ENCODE results near the gene NWD2. TPM values are rescaled to one million over a fixed set of nuclear protein-coding genes. Genes with fewer than 3 reads are reported as not detected.
"Not testable (repeated sequence)": the region's sequence is repeated elsewhere in the genome, so short reads cannot be mapped to it uniquely, and the experiment has no call there.

Gene NWD2
- total and polyA plus RNA-seq, 2 donors (not counting 1 experiment from before 2014, with no cell fraction given), result not detected

DNA sequence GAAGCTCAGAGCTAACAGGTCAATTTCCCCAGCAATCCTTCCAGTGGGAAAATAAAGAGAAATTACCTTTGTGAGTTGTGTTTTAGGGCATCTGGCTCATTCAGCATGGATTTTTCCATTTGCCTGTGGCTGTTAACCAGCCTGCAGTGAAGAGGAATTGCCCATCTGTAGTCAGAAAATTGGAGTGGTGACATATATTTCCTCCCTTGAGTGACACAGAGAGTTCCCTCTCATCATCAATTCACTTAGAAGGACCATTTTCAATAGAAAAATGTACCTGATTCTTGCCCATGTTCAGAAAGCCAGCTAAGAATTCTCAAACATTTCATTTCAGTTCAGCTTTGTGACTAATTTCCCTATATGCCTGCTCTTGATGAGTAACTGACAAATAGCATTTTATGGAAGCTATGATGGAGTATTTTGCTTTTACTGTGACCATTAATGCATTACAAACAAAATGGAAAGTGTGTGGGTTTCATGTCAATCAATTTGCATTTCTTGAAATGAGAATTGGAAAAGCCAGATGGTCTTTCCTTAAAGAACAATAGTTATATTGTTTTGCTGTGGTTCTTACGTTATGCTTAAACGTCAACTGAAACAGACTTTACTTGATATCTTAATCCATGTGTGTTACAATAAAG is 155.8 kb downstream of the NWD2 start:
- H2AFZ ChIP-seq (ENCODE audit: low read length), result no peak overlapping the region
- H3K27ac ChIP-seq (ENCODE audit: insufficient read depth, low read length), result no peak overlapping the region
- no peaks in the 10 kb centered on the region for H3K79me2 ChIP-seq (ENCODE audit: control insufficient read depth, insufficient read depth, low read length)
- TF ChIP-seq, protein P1, sequence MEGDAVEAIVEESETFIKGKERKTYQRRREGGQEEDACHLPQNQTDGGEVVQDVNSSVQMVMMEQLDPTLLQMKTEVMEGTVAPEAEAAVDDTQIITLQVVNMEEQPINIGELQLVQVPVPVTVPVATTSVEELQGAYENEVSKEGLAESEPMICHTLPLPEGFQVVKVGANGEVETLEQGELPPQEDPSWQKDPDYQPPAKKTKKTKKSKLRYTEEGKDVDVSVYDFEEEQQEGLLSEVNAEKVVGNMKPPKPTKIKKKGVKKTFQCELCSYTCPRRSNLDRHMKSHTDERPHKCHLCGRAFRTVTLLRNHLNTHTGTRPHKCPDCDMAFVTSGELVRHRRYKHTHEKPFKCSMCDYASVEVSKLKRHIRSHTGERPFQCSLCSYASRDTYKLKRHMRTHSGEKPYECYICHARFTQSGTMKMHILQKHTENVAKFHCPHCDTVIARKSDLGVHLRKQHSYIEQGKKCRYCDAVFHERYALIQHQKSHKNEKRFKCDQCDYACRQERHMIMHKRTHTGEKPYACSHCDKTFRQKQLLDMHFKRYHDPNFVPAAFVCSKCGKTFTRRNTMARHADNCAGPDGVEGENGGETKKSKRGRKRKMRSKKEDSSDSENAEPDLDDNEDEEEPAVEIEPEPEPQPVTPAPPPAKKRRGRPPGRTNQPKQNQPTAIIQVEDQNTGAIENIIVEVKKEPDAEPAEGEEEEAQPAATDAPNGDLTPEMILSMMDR (conservative IDR thresholded peaks at IDR 0.05 in 1 of 2, IDR thresholded peaks at IDR 0.05 in 1 of 2; ENCODE audit: low read depth in 1 of 2, low read length in 2 of 2), result no peak
- no peak for TF ChIP-seq EZH2 (IDR thresholded peaks at IDR 0.05; ENCODE audit: low read length, missing control alignments)
- no peak overlapping the region for H3K4me2 ChIP-seq (ENCODE audit: extremely low read depth, insufficient read depth, low read length)
- H3K27me3 ChIP-seq (ENCODE audit: control insufficient read depth, insufficient read depth, low read length), result no peaks in the 10 kb centered on the region
- no peak overlapping the region for H3K4me3 ChIP-seq (replicated peaks in 1 of 4; ENCODE audit: control extremely low read depth in 1 of 4, insufficient read depth in 1 of 4, low read depth in 3 of 4, low read length in 4 of 4)
- no peaks in the 10 kb centered on the region for H3K36me3 ChIP-seq (ENCODE audit: control insufficient read depth, insufficient read depth, low read length)
- H3K4me1 ChIP-seq (ENCODE audit: control insufficient read depth, extremely low read depth, insufficient read depth, low read length), result no peaks in the 10 kb centered on the region
- no peaks in the 10 kb centered on the region for H3K9me3 ChIP-seq (ENCODE audit: control insufficient read depth, insufficient read depth, low read depth, low read length)
- H4K20me1 ChIP-seq (ENCODE audit: control insufficient read depth, extremely low read depth, insufficient read depth, low read length), result no peaks in the 10 kb centered on the region
- no peak for DNase-seq (ENCODE audit: low read depth in 2 of 2)
- no peak overlapping the region for H3K9ac ChIP-seq (ENCODE audit: insufficient read depth, low read length)

DNA sequence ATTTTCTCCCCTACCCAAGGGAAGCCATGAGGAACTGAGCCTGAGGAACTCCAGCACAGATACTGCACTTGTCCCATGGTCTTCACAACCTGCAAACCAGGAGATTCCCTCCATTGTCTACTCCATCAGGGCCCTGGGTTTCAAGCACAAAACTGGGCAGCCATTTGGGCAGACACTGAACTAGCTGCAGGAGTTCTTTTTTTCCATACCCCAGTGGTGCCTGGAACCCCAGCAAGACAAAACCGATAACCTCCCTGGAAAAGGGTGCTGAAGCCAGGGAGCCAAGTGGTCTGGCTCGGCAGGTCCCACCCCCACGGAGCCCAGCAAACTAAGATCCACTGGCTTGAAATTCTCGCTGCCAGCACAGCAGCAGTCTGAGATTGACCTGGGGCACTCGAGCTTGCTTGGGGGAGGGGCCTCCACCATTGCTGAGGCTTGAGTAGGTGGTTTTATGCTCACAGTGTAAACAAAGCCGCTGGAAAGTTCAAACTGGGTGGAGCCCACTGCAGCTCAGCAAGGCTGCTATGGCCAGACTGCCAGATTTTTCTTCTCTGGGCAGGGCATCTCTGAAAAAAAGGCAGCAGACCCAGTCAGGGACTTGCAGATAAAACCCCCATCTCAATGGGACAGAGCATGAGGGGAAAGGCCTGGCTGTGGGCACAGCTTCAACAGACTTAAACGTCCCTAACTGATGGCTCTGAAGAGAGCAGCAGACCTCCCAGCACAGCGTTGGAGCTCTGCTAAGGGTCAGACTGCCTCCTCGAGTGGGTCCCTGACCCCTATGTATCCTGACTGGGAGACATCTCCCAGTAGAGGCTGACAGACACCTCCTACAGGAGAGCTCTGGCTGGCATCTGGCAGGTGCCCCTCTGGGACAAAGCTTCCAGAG is 163.6 kb downstream of the NWD2 start:
- not testable (repeated sequence) for H3K27me3 ChIP-seq (ENCODE audit: control insufficient read depth, insufficient read depth, low read length); H3K9me3 ChIP-seq (ENCODE audit: control insufficient read depth, insufficient read depth, low read depth, low read length); H3K4me1 ChIP-seq (ENCODE audit: control insufficient read depth, extremely low read depth, insufficient read depth, low read length); H3K36me3 ChIP-seq (ENCODE audit: control insufficient read depth, insufficient read depth, low read length); H3K4me2 ChIP-seq (ENCODE audit: extremely low read depth, insufficient read depth, low read length); H3K9ac ChIP-seq (ENCODE audit: insufficient read depth, low read length); H4K20me1 ChIP-seq (ENCODE audit: control insufficient read depth, extremely low read depth, insufficient read depth, low read length); H3K27ac ChIP-seq (ENCODE audit: insufficient read depth, low read length); H3K4me3 ChIP-seq (replicated peaks in 1 of 4; ENCODE audit: control extremely low read depth in 1 of 4, insufficient read depth in 1 of 4, low read depth in 3 of 4, low read length in 4 of 4); H2AFZ ChIP-seq (ENCODE audit: low read length); H3K79me2 ChIP-seq (ENCODE audit: control insufficient read depth, insufficient read depth, low read length); DNase-seq (ENCODE audit: low read depth in 2 of 2)

DNA sequence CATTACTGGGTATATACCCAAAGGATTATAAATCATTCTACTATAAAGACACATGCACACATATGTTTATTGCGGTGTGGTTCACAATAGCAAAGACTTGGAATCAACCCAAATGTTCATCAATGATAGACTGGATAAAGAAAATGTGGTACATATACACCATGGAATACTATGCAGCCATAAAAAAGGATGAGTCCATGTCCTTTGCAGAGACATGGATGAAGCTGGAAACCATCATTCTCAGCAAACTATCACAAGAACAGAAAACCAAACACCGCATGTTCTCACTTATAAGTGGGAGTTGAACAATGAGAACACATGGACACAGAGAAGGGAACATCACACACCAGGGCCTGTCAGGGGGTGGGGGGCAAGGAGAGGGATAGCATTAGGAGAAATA is 169.1 kb downstream of the NWD2 start:
- not testable (repeated sequence) for H3K36me3 ChIP-seq (ENCODE audit: control insufficient read depth, insufficient read depth, low read length); H3K79me2 ChIP-seq (ENCODE audit: control insufficient read depth, insufficient read depth, low read length); H3K9me3 ChIP-seq (ENCODE audit: control insufficient read depth, insufficient read depth, low read depth, low read length); H3K9ac ChIP-seq (ENCODE audit: insufficient read depth, low read length); H3K27me3 ChIP-seq (ENCODE audit: control insufficient read depth, insufficient read depth, low read length); H3K4me1 ChIP-seq (ENCODE audit: control insufficient read depth, extremely low read depth, insufficient read depth, low read length); H2AFZ ChIP-seq (ENCODE audit: low read length); H3K4me3 ChIP-seq (replicated peaks in 1 of 4; ENCODE audit: control extremely low read depth in 1 of 4, insufficient read depth in 1 of 4, low read depth in 3 of 4, low read length in 4 of 4); H4K20me1 ChIP-seq (ENCODE audit: control insufficient read depth, extremely low read depth, insufficient read depth, low read length); H3K4me2 ChIP-seq (ENCODE audit: extremely low read depth, insufficient read depth, low read length); DNase-seq (ENCODE audit: low read depth in 2 of 2); H3K27ac ChIP-seq (ENCODE audit: insufficient read depth, low read length)

DNA sequence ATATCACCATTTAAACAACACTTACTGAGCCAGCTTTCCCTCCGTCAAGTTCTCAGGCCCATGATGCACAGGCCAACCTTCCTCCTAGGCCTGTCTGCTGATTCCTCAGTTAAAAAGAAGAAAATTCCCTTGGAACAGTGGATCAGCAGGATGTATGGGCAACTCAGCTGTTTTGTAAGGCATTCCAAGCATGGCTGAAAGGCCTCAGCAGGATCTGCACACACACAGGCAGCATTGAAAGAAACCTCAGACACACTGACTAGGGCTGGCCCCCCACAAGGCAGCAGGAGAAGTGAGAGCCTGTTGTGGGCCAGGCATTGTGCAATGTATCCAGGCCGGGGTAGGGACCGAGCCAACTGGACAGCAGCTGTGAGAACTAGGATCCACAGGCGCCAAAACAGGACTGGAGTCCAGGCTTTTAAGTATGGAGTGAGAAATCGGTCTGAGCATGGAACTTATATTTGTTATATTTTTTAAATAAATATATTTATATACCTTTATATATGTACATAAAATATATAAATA is 171.4 kb downstream of the NWD2 start:
- H3K27ac ChIP-seq (ENCODE audit: insufficient read depth, low read length), result no peak overlapping the region
- no peak for DNase-seq (ENCODE audit: low read depth in 2 of 2)
- H3K9me3 ChIP-seq (ENCODE audit: control insufficient read depth, insufficient read depth, low read depth, low read length), result no peaks in the 10 kb centered on the region
- H2AFZ ChIP-seq (ENCODE audit: low read length), result no peak overlapping the region
- H3K27me3 ChIP-seq (ENCODE audit: control insufficient read depth, insufficient read depth, low read length), result no peaks in the 10 kb centered on the region
- H4K20me1 ChIP-seq (ENCODE audit: control insufficient read depth, extremely low read depth, insufficient read depth, low read length), result no peaks in the 10 kb centered on the region
- H3K4me2 ChIP-seq (ENCODE audit: extremely low read depth, insufficient read depth, low read length), result no peak overlapping the region
- no peak for TF ChIP-seq EZH2 (IDR thresholded peaks at IDR 0.05; ENCODE audit: low read length, missing control alignments)
- TF ChIP-seq, protein P1 (conservative IDR thresholded peaks at IDR 0.05 in 1 of 2, IDR thresholded peaks at IDR 0.05 in 1 of 2; ENCODE audit: low read depth in 1 of 2, low read length in 2 of 2), result no peak
- no peaks in the 10 kb centered on the region for H3K4me1 ChIP-seq (ENCODE audit: control insufficient read depth, extremely low read depth, insufficient read depth, low read length)
- no peaks in the 10 kb centered on the region for H3K79me2 ChIP-seq (ENCODE audit: control insufficient read depth, insufficient read depth, low read length)
- no peak overlapping the region for H3K4me3 ChIP-seq (replicated peaks in 1 of 4; ENCODE audit: control extremely low read depth in 1 of 4, insufficient read depth in 1 of 4, low read depth in 3 of 4, low read length in 4 of 4)
- H3K9ac ChIP-seq (ENCODE audit: insufficient read depth, low read length), result no peak overlapping the region
- H3K36me3 ChIP-seq (ENCODE audit: control insufficient read depth, insufficient read depth, low read length), result no peaks in the 10 kb centered on the region

Data from fibroblast of lung (primary cell).